Right lobe of liver (tissue), 6 donors: ENCODE data around the gene CCDC183. TPM values are rescaled to one million over a fixed set of nuclear protein-coding genes. Genes with fewer than 3 reads are reported as not detected.
"Not testable (repeated sequence)": the region's sequence is repeated elsewhere in the genome, so short reads cannot be mapped to it uniquely, and the experiment has no call there.

Experiments used
- ATAC-seq, 4 donors: fragments of 200-7000 bp; cut with Tn5 transposase; one replicate each; pipeline ENCODE4 v1.9.1; 2020; ENCODE audit warnings: mild to moderate bottlenecking in 4 of 4, moderate library complexity in 4 of 4
- DNase-seq, 3 donors: peaks; one replicate each; pipeline ENCODE4 v3.0.0-alpha.2; 2020
- H3K27ac ChIP-seq, 3 donors: fragments of 200-600 bp; one replicate each; pipeline ENCODE4 v1.8.0; 2022
- H3K27me3 ChIP-seq, 2 donors: fragments of 200-600 bp; one replicate each; pipeline ENCODE4 v1.8.0; 2022
- H3K36me3 ChIP-seq, 4 donors: fragments of 200-600 bp; sonication (generic) in 1 of 4; one replicate each; pipeline versions ENCODE4 v1.5.1 to v1.8.0; 2017 to 2022; ENCODE audit warnings: control low read depth in 1 of 4
- H3K4me1 ChIP-seq, 4 donors: fragments of 200-600 bp; sonication (generic) in 1 of 4; one replicate each; pipeline versions ENCODE4 v1.5.1 to v1.8.0; 2017 to 2022; ENCODE audit warnings: control low read depth in 1 of 4
- H3K4me3 ChIP-seq, 3 donors: fragments of 200-600 bp; one replicate each; pipeline ENCODE4 v1.8.0; 2022
- H3K9me3 ChIP-seq, 4 donors: fragments of 200-600 bp; sonication (generic) in 1 of 4; one replicate each; pipeline versions ENCODE4 v1.5.1 to v1.8.0; 2017 to 2022; ENCODE audit warnings: control low read depth in 1 of 4
- POLR2A ChIP-seq: fragments of 450-650 bp; IDR thresholded peaks from one replicate; pipeline ENCODE4 v1.6.1; 2017; ENCODE audit warnings: antibody characterized with exemption, mild to moderate bottlenecking
- WGBS: methylation state at CpG from one replicate; pipeline ENCODE4 v1.1.6; 2018; ENCODE audit warnings: low coverage, low lambda C conversion rate; ENCODE audit not compliant: insufficient coverage; ENCODE audit errors: missing lambda C conversion rate; 5-methylcytosine and 5-hydroxymethylcytosine counted together
- intact Hi-C, 2 donors: fragments of 100-400 bp; cut with DNase I; formaldehyde crosslinking; loops; one replicate each; pipeline versions ENCODE4 v1.11.2 to v1.14.1; 2022
- total RNA-seq, 6 experiments: library from RNA; depleted of rRNA in 2 of 6; stranded (reverse); fragments of >200 nt in 2 of 6; fragmentation: NEBNext Ultra II Directional in 3 of 6; extraction: Animal tissue kit (Norgen Biotek cat#: 25700) in 3 of 6; gene quantifications; one replicate each; pipeline versions ENCODE4 v1.1.0 to v1.2.4, GENCODE V29; 2016 to 2023
- TF ChIP-seq, protein P1 (sequence below), 4 donors: fragments of 200-600 bp in 3 of 4; fragments of 450-650 bp in 1 of 4; IDR thresholded peaks; one replicate each; pipeline versions ENCODE4 v1.5.1 to v1.8.0; 2016 to 2022; ENCODE audit warnings: antibody characterized with exemption in 4 of 4, mild to moderate bottlenecking in 2 of 4
- donor health status: DM: no; HTN: yes; CAD: no.
- donor health status: DM: no; HTN: no; CAD: no.
- donor health status: DM: no; HTN: no; CAD: no.
- donor health status: DM: no; HTN: yes; CAD: no.
- donor health status: DM: no; HTN: yes; CAD: no.

Gene CCDC183
- total RNA-seq, 6 experiments from 2014 or later = 0.43 to 1.2 (median 0.74) TPM; not detected in 1

- ATAC-seq (peak; percentile 25 to 60 (median 50)), DNase-seq (peak in 1 of 3 donors; percentile 53)
- intact Hi-C loops = no loop called here
- no peak overlapping the region for H3K27ac ChIP-seq
- H3K36me3 ChIP-seq = no peaks in the 10 kb centered on the region
- WGBS = 71% methylated on average over 2 of the region's 14 CpGs
- no peak for TF ChIP-seq POLR2A
- TF ChIP-seq, protein P1, sequence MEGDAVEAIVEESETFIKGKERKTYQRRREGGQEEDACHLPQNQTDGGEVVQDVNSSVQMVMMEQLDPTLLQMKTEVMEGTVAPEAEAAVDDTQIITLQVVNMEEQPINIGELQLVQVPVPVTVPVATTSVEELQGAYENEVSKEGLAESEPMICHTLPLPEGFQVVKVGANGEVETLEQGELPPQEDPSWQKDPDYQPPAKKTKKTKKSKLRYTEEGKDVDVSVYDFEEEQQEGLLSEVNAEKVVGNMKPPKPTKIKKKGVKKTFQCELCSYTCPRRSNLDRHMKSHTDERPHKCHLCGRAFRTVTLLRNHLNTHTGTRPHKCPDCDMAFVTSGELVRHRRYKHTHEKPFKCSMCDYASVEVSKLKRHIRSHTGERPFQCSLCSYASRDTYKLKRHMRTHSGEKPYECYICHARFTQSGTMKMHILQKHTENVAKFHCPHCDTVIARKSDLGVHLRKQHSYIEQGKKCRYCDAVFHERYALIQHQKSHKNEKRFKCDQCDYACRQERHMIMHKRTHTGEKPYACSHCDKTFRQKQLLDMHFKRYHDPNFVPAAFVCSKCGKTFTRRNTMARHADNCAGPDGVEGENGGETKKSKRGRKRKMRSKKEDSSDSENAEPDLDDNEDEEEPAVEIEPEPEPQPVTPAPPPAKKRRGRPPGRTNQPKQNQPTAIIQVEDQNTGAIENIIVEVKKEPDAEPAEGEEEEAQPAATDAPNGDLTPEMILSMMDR (IDR thresholded peaks at IDR 0.05) = no peak
- H3K27me3 ChIP-seq = no peaks in the 10 kb centered on the region
- no peak overlapping the region for H3K4me3 ChIP-seq
- no peaks in the 10 kb centered on the region for H3K4me1 ChIP-seq
- H3K9me3 ChIP-seq = no peaks in the 10 kb centered on the region
Observed at GRCh38 chr9:136765041-136765440, 31.1 kb upstream of the CCDC183 start.

DNA sequence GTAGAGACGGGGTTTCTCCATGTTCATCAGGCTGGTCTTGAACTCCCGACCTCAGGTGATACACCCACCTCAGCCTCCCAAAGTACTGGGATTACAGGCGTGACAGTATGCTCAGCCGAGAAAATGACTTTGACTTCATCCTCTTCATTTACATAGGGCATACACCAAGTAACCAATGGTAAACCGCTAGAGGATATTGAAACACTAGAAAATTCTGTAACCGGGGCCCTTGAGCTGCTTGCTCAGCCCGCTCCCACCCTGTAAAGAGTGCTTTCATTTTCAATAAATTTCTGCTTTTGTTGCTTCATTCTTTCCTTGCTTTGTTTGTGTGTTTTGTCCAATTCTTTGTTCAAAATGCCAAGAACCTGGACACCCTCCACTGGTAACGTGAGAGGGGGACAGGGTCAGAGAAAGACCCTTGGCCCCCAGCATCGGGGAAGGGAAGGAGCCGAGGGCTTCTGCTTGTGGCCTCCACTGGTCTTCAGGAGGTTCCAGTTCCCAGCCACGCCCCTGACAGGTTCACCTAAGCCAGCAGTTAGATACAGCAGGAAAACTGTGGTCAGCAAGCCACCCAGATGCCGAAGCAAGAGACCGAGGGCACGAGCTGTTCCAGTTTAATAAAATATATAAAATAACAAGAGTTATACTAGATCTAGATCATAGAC, 30.3 kb upstream of the CCDC183 start:
- H3K27ac ChIP-seq, DNase-seq, H3K36me3 ChIP-seq, H3K9me3 ChIP-seq, ATAC-seq, H3K27me3 ChIP-seq, intact Hi-C loops, H3K4me1 ChIP-seq, H3K4me3 ChIP-seq: not testable (repeated sequence)
- 62% methylated on average over 13 of the region's 14 CpGs for WGBS

- TF ChIP-seq, protein P1 (IDR thresholded peaks at IDR 0.05) = peak in 3 of 4 donors; percentile 31 to 68 (median 52)
- DNase-seq (peak in 1 of 3 donors; percentile 78), ATAC-seq (peak in 1 of 4 donors; percentile 16)
- 48% methylated on average over 7 of the region's 18 CpGs for WGBS
- H3K9me3 ChIP-seq, intact Hi-C loops, H3K4me1 ChIP-seq, H3K36me3 ChIP-seq, H3K27me3 ChIP-seq, H3K4me3 ChIP-seq, H3K27ac ChIP-seq: not testable (repeated sequence)
Observed at GRCh38 chr9:136766410-136767120, 29.6 kb upstream of the CCDC183 start.

- H3K4me3 ChIP-seq = no peak overlapping the region
- WGBS = 26% methylated on average over 9 of the region's 16 CpGs
- H3K27me3 ChIP-seq = no peaks in the 10 kb centered on the region
- H3K27ac ChIP-seq = no peak overlapping the region
- intact Hi-C loops = loop anchor here in 1 of 2 donors (10.0 kb wide), 1 partner anchor 265 kb away; the partner anchor contains the start of gene FUT7
- no peaks in the 10 kb centered on the region for H3K9me3 ChIP-seq
- ATAC-seq (peak; percentile 38 to 71 (median 67)), DNase-seq (peak in 1 of 3 donors; percentile 58)
- no peak for TF ChIP-seq POLR2A
- TF ChIP-seq, protein P1 (IDR thresholded peaks at IDR 0.05) = peak in 3 of 4 donors; percentile 28 to 46 (median 39)
- no peaks in the 10 kb centered on the region for H3K36me3 ChIP-seq
- H3K4me1 ChIP-seq = no peaks in the 10 kb centered on the region
Observed at GRCh38 chr9:136769710-136770191, 26.4 kb upstream of the CCDC183 start.

GRCh38 chr9:136771907-136772415, 24.2 kb upstream of the CCDC183 start:
- no peak overlapping the region for H3K27ac ChIP-seq
- 81% methylated on average over 3 of the region's 3 CpGs for WGBS
- no peaks in the 10 kb centered on the region for H3K9me3 ChIP-seq
- no peaks in the 10 kb centered on the region for H3K4me1 ChIP-seq
- ATAC-seq (no peak), DNase-seq (no peak)
- H3K36me3 ChIP-seq = no peaks in the 10 kb centered on the region
- intact Hi-C loops = loop anchor here in 1 of 2 donors (10.0 kb wide), 1 partner anchor 263 kb away; the partner anchor contains the start of gene FUT7
- no peak overlapping the region for H3K4me3 ChIP-seq
- no peaks in the 10 kb centered on the region for H3K27me3 ChIP-seq
- no peak for TF ChIP-seq POLR2A
- TF ChIP-seq, protein P1 (IDR thresholded peaks at IDR 0.05) = no peak
